Activated naive CD8-positive, alpha-beta T cell treated with anti-CD3 and anti-CD28 coated beads, Interleukin-2, amount 50 U/mL, for 16 hours (primary cell): ENCODE data around the gene C5.

Experiments used
- DNase-seq: peaks from one replicate; pipeline ENCODE4 v3.0.0-alpha.2; 2020; ENCODE audit warnings: low read depth, low spot score

C5 gene

DNA sequence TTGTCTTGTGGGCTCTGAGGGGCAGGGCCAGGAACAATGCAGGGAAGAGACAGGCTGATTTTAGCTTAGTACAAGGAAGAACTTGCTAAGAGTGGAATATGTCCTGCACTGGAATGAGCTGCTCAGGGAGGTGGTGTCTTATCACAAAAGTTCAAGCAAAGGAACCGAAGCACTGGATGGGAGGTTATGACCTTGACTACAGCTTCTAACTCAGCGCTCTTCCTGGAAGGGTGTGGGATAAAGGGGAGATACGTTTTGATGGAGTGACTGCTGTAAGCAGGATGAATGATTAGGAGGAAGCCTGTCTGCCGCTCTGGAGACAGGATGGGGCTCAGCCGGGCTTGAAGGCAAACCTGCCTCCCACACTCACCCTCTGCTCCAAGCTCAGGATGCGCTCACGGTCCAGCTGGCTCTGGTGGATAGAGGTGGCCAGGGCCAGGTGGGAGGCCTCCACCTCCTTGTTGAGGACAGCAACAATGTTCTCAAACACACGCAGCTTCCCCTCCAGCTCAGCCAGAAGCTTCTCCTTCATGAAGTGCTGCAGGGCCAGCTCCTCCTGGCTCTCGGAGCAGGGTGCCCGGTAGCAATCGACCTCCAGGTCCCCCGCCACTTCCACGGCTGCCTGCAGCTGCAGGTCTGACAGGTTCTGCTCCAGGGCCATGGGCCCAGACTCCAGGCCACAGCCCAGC is 137.0 kb downstream of the C5 start:
- DNase-seq, result no peak

DNA sequence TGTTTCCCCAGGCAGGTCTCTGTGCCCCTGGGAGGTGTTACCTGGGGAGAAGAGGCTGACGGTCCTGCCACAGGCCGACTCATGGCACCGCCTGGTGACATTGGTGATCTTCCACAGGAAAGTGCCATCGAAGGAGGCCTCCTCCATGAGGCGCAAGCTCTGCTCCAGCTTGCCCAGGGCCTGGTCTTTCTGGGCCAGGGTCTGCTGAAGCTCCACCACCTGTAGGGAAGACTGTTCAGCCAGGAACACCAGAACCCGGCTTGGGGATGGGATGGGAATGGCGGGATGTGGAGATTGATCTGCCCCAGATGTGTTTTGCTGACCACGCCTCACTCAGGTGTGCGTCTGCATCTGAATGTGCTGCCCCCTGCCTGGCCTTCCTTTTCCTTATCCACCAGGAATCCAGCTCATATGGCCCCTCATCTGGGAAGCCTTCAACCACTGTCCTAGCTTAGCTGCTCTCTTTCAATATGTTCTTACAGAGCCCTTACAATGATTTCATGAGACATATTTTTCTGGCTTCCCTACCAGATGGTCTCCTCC is 138.7 kb downstream of the C5 start:
- DNase-seq, result no peak

DNA sequence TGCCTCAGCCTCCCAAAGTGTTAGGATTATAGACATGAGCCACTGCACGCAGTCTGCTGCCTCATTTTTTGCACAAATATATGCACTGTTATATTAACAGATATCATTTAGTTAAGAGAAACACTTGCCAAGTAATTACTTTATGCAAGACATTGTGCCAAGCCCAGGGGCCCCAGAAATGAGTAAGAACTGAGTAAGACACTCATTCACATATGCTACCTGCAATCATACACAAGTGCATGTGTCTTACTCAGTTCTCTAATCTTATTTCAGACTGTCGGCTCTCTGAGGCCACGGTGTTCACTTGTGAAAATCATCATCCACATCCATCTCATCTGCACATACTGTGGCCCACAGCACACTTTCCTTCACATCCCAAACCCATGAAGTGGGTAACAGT is 139.4 kb downstream of the C5 start:
- no peak for DNase-seq

DNA sequence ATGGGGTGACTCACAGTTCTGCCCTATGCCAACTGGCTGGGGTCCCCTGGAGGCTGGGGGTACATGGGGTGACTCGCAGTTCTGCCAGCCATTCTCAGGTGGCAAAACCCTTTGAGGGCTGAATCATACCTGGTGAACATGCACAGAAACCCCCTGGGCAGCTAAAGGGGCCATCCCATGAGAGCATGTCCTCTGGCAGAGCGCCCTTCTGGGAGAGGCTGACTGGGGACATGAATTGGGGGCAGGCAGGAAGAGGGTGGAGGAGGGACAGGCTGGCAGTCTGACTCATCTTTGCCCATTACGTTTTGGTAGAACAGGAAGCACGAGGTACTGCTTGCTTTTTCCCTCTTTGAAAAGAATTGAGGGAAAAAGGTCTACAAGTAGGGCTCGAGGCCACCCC is 140.2 kb downstream of the C5 start:
- no peak for DNase-seq

DNA sequence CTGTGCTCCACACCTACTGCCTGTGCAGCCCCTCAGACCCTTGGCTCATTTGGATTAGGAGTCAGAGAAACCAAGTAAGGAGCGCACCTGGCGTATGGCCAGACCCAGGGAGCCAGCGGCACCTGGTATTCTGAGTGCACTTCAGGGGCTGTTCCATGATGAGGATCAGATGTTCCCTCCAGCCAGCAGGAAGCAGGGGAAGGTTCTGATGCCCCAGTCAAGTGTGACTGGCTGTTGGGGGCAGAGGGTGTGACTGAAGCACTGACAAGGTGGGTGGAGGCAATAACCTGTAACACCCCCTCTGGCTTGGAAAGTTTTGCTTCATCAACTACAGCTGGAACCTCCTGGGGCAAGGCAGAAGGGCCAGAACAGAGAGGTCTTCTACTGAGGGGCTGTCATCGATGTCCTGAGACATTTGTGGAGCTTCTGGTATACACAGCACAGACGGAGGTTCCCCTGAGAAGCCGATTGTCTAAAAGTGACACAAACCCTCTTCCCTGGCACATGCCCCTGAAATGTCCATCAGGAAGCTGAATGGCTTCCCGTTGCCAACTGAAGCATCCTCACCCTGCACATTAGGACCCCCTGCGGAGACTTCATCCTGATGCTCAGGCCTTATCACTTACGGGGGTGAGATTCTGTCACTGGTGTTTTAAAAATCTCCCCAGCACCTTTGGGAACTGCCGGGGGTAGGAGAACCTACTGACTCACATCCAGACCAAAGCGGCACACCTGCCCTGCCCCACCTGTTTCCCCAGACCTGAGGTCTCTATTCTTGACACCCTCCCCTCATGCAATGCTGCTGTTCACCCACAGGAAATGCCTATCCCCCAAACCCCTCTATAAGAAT is 144.5 kb downstream of the C5 start:
- DNase-seq, result no peak

DNA sequence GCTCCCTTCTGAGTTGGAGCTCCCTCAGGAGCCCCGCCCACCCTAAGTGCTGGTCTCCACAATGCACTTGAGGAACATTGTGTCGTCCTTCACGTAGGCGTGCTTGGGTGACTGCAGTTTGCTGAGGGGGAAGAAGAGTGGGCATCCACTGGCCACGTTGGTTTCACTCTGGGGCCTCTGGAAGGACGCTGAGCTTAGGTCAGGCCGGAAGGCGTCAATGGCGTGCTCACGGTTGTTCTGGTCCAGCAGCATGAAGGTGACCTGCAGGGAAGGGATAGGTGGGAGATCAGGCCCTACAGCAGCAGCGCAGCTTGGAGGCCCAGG is 145.1 kb downstream of the C5 start:
- no peak for DNase-seq

DNA sequence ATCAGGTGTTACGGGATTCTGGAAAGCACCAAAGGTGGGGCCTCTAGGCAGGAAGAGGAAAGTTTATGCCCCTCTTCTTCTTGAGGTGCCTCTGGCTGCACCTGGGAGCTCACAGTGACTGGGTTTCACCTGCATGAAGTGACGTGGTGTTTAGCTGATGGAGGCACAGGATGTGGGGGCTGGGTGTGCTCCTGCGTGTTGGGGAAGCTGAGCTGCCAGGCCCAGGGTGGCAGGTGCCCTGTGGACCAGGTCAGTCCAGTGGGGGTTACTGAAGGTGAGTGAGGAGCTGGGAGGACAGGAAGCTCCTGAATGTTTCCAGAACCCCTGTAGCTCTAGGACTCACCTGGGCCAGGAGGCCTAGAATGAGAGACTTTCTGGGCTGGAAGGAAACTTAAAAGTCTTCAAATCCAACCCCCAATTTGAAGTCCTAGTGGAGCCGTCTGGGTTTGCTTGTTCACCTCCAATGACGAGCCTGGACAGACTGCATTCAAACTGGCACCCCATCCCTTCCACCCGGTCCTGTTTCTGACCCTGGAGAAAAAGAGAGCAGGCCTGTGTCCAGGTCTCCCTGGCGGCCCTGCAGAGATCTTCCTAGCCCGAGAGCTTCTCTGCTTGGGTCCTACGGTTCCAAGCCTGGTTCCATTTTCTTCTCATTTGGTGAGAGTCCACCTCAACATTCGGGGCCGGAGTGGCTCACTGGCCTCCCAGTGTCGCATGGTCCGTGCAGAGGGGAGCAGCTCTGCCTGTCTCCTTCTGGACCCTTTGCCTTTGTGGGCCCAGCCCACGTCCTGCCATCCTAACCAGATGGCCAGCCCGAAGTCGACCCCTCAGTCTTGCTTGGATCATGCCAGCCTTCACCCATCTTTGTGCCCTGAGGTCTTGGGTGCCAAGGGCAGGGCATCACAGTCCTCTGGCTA is 145.8 kb downstream of the C5 start:
- DNase-seq, result no peak

DNA sequence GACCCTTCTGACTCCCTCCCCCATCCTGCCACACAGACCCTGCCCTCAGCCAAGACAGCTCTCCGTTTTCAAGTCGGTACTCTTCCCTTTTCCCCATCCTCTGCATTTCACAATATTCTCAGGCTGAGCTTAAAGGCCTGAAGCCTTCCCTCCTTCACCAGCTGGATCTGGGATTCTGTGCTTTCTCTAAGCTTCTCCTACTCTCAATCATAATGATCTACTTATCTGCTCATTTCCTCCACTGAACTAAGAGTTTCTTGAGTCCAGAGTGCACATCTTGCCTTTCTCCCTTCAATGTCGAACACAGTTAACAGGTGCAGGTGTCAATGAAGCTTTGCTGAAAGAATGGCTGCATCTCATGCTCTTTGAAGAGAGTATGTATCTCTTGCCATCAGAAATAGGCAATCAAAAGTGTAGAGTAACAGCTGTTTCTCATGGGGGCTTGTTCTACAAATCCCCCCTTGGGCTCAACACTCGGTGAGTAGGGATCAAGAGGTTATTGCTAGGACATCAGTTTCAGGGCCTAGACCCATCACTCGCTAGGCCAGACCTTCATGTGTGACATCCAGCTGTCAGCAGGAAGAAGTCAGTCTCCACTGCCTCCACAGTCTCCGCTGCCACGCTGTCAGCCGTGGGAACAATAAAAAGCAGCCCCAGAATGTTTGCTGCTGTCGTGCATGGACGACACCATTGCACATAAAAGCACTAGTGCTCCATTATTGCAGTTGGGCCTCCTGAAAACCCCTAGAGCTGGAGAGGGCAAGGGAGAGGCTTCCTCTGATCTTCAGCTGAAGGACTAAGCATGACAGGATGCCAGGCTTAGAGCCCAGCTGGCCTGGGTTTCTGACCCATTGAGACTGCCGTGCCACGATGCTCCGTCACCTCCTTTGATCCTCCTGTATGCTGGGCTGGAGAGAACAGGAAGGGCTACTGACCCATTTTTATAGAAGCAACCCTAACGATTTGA is 147.2 kb downstream of the C5 start:
- no peak for DNase-seq
